ENCODE measurements around the gene FSHR.

DNA sequence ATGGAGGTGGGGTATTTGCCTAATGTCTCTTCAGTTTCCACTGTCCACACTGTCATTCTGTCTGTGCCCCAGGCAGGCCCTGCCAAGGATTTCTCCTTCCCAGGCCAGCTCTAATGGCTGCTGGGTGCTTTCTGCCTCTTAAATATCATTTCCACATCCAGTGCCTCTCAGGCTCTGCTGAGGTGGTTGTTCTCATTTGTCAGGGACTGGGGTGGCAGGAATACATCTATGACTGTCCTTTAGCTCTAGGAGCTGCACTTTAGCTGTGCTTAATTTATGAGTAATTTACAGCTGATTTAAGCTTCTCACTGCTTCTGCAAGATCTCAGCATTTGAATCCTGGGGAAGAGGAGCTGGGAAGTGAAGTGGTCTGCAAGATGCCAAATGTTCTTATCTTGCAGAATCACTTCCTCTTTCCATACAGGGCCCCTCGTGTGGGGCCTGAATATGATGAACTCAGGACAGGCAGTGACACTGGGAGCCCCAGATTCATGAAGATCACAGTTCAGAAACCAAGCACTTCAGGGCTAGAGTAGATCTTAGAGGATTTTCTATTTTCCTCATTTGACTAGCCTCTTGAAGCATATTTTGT is 150.2 kb downstream of the FSHR start:
- TF ChIP-seq, protein P1, sequence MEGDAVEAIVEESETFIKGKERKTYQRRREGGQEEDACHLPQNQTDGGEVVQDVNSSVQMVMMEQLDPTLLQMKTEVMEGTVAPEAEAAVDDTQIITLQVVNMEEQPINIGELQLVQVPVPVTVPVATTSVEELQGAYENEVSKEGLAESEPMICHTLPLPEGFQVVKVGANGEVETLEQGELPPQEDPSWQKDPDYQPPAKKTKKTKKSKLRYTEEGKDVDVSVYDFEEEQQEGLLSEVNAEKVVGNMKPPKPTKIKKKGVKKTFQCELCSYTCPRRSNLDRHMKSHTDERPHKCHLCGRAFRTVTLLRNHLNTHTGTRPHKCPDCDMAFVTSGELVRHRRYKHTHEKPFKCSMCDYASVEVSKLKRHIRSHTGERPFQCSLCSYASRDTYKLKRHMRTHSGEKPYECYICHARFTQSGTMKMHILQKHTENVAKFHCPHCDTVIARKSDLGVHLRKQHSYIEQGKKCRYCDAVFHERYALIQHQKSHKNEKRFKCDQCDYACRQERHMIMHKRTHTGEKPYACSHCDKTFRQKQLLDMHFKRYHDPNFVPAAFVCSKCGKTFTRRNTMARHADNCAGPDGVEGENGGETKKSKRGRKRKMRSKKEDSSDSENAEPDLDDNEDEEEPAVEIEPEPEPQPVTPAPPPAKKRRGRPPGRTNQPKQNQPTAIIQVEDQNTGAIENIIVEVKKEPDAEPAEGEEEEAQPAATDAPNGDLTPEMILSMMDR (conservative IDR thresholded peaks at IDR 0.05), result no peak
- no peak for TF ChIP-seq ZFX (IDR thresholded peaks at IDR 0.05)
